ENCODE results near the gene GLRX3.
"Not testable (repeated sequence)": the region's sequence is repeated elsewhere in the genome, so short reads cannot be mapped to it uniquely, and the experiment has no call there.

Gene GLRX3

DNA sequence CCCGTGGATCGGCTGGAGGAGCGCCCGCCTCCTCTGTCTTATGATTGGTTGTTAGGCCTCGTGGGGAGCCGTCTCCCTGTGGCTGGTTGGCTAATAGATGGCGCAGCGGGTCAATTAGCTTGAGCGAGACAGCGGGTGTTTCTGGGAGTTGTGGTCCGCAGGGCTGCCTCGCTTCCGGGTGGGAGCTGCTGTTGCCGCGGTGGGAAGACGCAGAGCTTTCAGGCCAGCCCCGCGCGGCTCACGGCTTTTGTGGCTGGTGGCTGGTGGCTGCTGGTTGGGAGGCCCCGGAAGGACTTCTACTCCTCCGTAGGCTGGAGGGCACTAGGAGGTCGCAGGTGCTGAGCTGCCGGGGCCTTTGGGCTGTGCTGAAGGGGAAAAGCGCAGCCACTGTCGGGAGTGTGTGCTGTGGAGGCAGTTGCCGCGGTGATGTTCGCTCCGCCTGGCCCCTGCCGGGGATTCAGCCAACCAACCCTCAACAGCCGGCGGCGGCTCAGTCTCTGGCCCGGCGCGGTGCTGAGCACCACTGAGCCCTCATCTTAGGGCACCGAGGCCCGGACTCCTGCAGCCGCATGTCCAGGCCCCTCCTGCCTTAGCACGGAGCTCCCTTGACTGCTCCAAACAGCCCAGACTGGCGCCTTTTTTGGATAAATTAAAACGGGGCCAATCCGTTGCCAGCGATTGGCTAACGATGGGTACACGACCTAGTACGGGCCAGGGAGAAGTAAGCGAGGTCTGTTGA lies 24.9 kb upstream of the GLRX3 start:
- DNase-seq (peak; percentile 97), ATAC-seq (ENCODE audit: insufficient read depth, low read depth) (peak; percentile 87)
- H3K9ac ChIP-seq (ENCODE audit: low read depth, low read length), result peak overlapping the region; percentile 75
- H3K36me3 ChIP-seq (ENCODE audit: insufficient read depth, low read length), result no peaks in the 10 kb centered on the region; the same call in 1 of the 2 replicates
- H3K27ac ChIP-seq (ENCODE audit: low read length), result peak overlapping the region; percentile 98
- H3K4me1 ChIP-seq (ENCODE audit: insufficient read depth, low read length), result peaks cover 34% of the 10 kb centered on the region
- no peaks in the 10 kb centered on the region for H3K27me3 ChIP-seq (ENCODE audit: insufficient read depth, low read length, poor library complexity)
- peaks cover 7% of the 10 kb centered on the region for H4K20me1 ChIP-seq (ENCODE audit: insufficient read depth, low read length)
- H3K4me2 ChIP-seq (ENCODE audit: insufficient read depth, low read length), result peak overlapping the region; percentile 99
- H2AFZ ChIP-seq (ENCODE audit: low read depth, low read length), result peak overlapping the region; percentile 100
- peaks cover 2% of the 10 kb centered on the region for H3K9me3 ChIP-seq (ENCODE audit: insufficient read depth, low read length, severe bottlenecking)
- H3K4me3 ChIP-seq (ENCODE audit: low read depth in 1 of 2, low read length in 2 of 2), result peak overlapping the region; percentile 82 to 97
- peaks cover 21% of the 10 kb centered on the region for H3K79me2 ChIP-seq (ENCODE audit: insufficient read depth, low read length)
- no peak for TF ChIP-seq EZH2 (IDR thresholded peaks at IDR 0.05; ENCODE audit: borderline replicate concordance, low read depth, low read length, severe bottlenecking)
- no peak for TF ChIP-seq CTCF (IDR thresholded peaks at IDR 0.05; ENCODE audit: borderline replicate concordance, extremely low read depth, low read length, poor library complexity, severe bottlenecking)

GRCh38 chr10:130111852-130112180 lies 24.4 kb upstream of the GLRX3 start:
- ATAC-seq (ENCODE audit: insufficient read depth, low read depth), result no peak
- Histone ChIP-seq H3K79me2 (ENCODE audit: insufficient read depth, low read length) (peaks cover 21% of the 10 kb centered on the region), H3K27ac (ENCODE audit: low read length) (peak overlapping the region; percentile 98), H3K4me2 (ENCODE audit: insufficient read depth, low read length) (peak overlapping the region; percentile 99), H3K9me3 (ENCODE audit: insufficient read depth, low read length, severe bottlenecking) (peaks cover 2% of the 10 kb centered on the region), H3K9ac (ENCODE audit: low read depth, low read length) (peak overlapping the region; percentile 75), H4K20me1 (ENCODE audit: insufficient read depth, low read length) (peaks cover 7% of the 10 kb centered on the region), H2AFZ (ENCODE audit: low read depth, low read length) (peak overlapping the region; percentile 100), H3K4me3 (ENCODE audit: low read depth in 1 of 2, low read length in 2 of 2) (peak overlapping the region; percentile 82 to 97), H3K27me3 (ENCODE audit: insufficient read depth, low read length, poor library complexity) (no peaks in the 10 kb centered on the region), H3K36me3 (ENCODE audit: insufficient read depth, low read length) (no peaks in the 10 kb centered on the region; the same call in 1 of the 2 replicates), H3K4me1 (ENCODE audit: insufficient read depth, low read length) (peaks cover 34% of the 10 kb centered on the region)
- DNase-seq, result no peak
- TF ChIP-seq CTCF (IDR thresholded peaks at IDR 0.05; ENCODE audit: borderline replicate concordance, extremely low read depth, low read length, poor library complexity, severe bottlenecking), result no peak
- no peak for TF ChIP-seq EZH2 (IDR thresholded peaks at IDR 0.05; ENCODE audit: borderline replicate concordance, low read depth, low read length, severe bottlenecking)

GRCh38 chr10:130112821-130113220 lies 23.4 kb upstream of the GLRX3 start:
- ATAC-seq (ENCODE audit: insufficient read depth, low read depth) (no peak), DNase-seq (no peak)
- Histone ChIP-seq H3K36me3 (ENCODE audit: insufficient read depth, low read length) (no peaks in the 10 kb centered on the region; the same call in 1 of the 2 replicates), H3K27me3 (ENCODE audit: insufficient read depth, low read length, poor library complexity) (no peaks in the 10 kb centered on the region), H3K4me3 (ENCODE audit: low read depth in 1 of 2, low read length in 2 of 2) (no peak overlapping the region), H3K9ac (ENCODE audit: low read depth, low read length) (no peak overlapping the region), H3K27ac (ENCODE audit: low read length) (no peak overlapping the region), H3K4me2 (ENCODE audit: insufficient read depth, low read length) (peak overlapping the region; percentile 99), H2AFZ (ENCODE audit: low read depth, low read length) (no peak overlapping the region), H4K20me1 (ENCODE audit: insufficient read depth, low read length) (peaks cover 7% of the 10 kb centered on the region), H3K9me3 (ENCODE audit: insufficient read depth, low read length, severe bottlenecking) (peaks cover 2% of the 10 kb centered on the region), H3K4me1 (ENCODE audit: insufficient read depth, low read length) (peaks cover 34% of the 10 kb centered on the region), H3K79me2 (ENCODE audit: insufficient read depth, low read length) (peaks cover 21% of the 10 kb centered on the region)
- TF ChIP-seq CTCF (IDR thresholded peaks at IDR 0.05; ENCODE audit: borderline replicate concordance, extremely low read depth, low read length, poor library complexity, severe bottlenecking), result no peak

DNA sequence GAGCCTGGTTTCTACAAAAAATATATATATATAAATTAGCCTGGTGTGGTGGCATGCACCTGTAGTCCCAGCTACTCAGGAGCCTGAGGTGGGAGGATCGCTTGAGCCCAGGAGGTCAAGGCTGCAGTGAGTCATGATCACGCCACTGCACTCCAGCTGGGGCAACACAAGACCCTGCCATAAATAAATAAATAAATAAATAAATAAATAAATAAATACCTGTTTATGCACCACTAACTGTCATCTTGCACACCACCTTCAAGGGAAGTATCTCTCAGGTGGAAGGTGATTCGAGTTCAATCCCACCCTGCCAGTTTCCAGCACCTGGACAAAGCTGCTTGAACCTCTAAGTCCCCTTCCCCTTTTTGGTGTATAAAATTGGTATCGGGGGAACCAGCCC lies 19.2 kb upstream of the GLRX3 start:
- not testable (repeated sequence) for H3K36me3 ChIP-seq (ENCODE audit: insufficient read depth, low read length); H3K9ac ChIP-seq (ENCODE audit: low read depth, low read length); H4K20me1 ChIP-seq (ENCODE audit: insufficient read depth, low read length); ATAC-seq (ENCODE audit: insufficient read depth, low read depth); H3K79me2 ChIP-seq (ENCODE audit: insufficient read depth, low read length); H3K4me3 ChIP-seq (ENCODE audit: low read depth in 1 of 2, low read length in 2 of 2); H3K27me3 ChIP-seq (ENCODE audit: insufficient read depth, low read length, poor library complexity); H2AFZ ChIP-seq (ENCODE audit: low read depth, low read length); H3K4me2 ChIP-seq (ENCODE audit: insufficient read depth, low read length); DNase-seq; H3K9me3 ChIP-seq (ENCODE audit: insufficient read depth, low read length, severe bottlenecking); H3K27ac ChIP-seq (ENCODE audit: low read length)
- H3K4me1 ChIP-seq (ENCODE audit: insufficient read depth, low read length), result peaks cover 14% of the 10 kb centered on the region

DNA sequence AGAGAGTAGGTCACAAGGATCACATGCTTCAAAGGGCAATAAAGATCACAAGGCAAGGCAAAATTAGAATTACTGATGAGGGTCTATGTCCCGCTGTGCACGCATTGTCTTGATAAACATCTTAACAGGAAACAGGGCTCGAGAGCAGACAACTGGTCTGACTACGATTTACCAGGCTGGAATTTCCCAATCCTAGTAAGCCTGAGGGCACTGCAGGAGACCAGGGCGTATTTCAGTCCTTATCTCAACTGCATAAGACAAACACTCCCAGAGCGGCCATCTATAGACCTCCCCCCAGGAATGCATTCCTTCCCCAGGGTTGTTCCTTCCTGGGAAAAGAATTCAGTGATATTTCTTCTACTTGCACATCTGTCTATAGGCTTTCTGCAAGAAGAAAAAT lies 18.7 kb upstream of the GLRX3 start:
- DNase-seq; H3K4me1 ChIP-seq (ENCODE audit: insufficient read depth, low read length); H3K9ac ChIP-seq (ENCODE audit: low read depth, low read length); H3K36me3 ChIP-seq (ENCODE audit: insufficient read depth, low read length); H4K20me1 ChIP-seq (ENCODE audit: insufficient read depth, low read length); H3K9me3 ChIP-seq (ENCODE audit: insufficient read depth, low read length, severe bottlenecking); H3K4me3 ChIP-seq (ENCODE audit: low read depth in 1 of 2, low read length in 2 of 2); H3K27me3 ChIP-seq (ENCODE audit: insufficient read depth, low read length, poor library complexity); ATAC-seq (ENCODE audit: insufficient read depth, low read depth); H2AFZ ChIP-seq (ENCODE audit: low read depth, low read length); H3K79me2 ChIP-seq (ENCODE audit: insufficient read depth, low read length); H3K4me2 ChIP-seq (ENCODE audit: insufficient read depth, low read length); H3K27ac ChIP-seq (ENCODE audit: low read length): not testable (repeated sequence)
